IMR-90 (cell line): ENCODE results near the gene STAB1. TPM values are rescaled to one million over a fixed set of nuclear protein-coding genes. Genes with fewer than 3 reads are reported as not detected.

ENCODE experiments used
- ATAC-seq: fragments of 200-7000 bp; cut with Tn5 transposase; 2 replicates; pipeline ENCODE4 v1.9.1; 2020; ENCODE audit warnings: low read depth, mild to moderate bottlenecking, moderate library complexity
- BruUV-seq: library from RNA; stranded (reverse); fragments of 400-500 nt; replicated peaks from 2 replicates; lab custom pipeline; 2021; lab: Mats Ljungman, UMichigan
- CTCF ChIA-PET: fragments of 300-600 bp; formaldehyde crosslinking; extraction: SDS; loops from one replicate; lab custom pipeline; 2021; ENCODE audit warnings: antibody characterized with exemption; lab: Yijun Ruan, JAX
- POLR2A ChIA-PET: fragments of 300-600 bp; sonication (Branson Sonifier 250); formaldehyde crosslinking; loops from one replicate; lab custom pipeline; 2022; ENCODE audit warnings: antibody characterized with exemption; ENCODE audit not compliant: unreplicated experiment; lab: Charles Lee
- DNase-seq: peaks from one replicate; pipeline ENCODE4 v3.0.0; 2013
- H2AFZ ChIP-seq: replicated peaks from 2 replicates; pipeline ENCODE3; 2013; ENCODE audit warnings: low read length, mild to moderate bottlenecking; ENCODE audit not compliant: poor library complexity
- H2AK5ac ChIP-seq: 2 replicates; pipeline ENCODE4 v1.6.1; 2013; ENCODE audit warnings: low read depth, low read length, inconsistent platforms
- H2AK9ac ChIP-seq: replicated peaks from 2 replicates; pipeline ENCODE3; 2013; ENCODE audit warnings: mild to moderate bottlenecking, low read depth, low read length, moderate library complexity; ENCODE audit not compliant: poor library complexity
- H2BK120ac ChIP-seq: 2 replicates; pipeline ENCODE4 v1.6.1; 2013; ENCODE audit warnings: low read depth, low read length, inconsistent platforms
- H2BK15ac ChIP-seq: 3 replicates; pipeline ENCODE4 v1.6.1; 2013; ENCODE audit warnings: low read depth, low read length, inconsistent platforms
- H2BK20ac ChIP-seq: 2 replicates; pipeline ENCODE4 v1.6.1; 2013; ENCODE audit warnings: low read depth, mild to moderate bottlenecking, inconsistent platforms, low read length, moderate library complexity
- H2BK5ac ChIP-seq: 2 replicates; pipeline ENCODE4 v1.6.1; 2013; ENCODE audit warnings: mild to moderate bottlenecking, low read depth, low read length, inconsistent platforms; ENCODE audit not compliant: poor library complexity, severe bottlenecking
- H3K14ac ChIP-seq: replicated peaks from 2 replicates; pipeline ENCODE4 v1.6.1; 2013; ENCODE audit warnings: low read depth, low read length, inconsistent platforms
- H3K18ac ChIP-seq: 2 replicates; pipeline ENCODE4 v1.6.1; 2013; ENCODE audit warnings: low read depth, low read length, control low read depth
- H3K23ac ChIP-seq: 2 replicates; pipeline ENCODE4 v1.6.1; 2013; ENCODE audit warnings: low read depth, low read length, inconsistent platforms
- H3K27ac ChIP-seq: 2 replicates; pipeline ENCODE4 v1.5.1; 2013; ENCODE audit warnings: mild to moderate bottlenecking, control low read depth, low read length; ENCODE audit not compliant: insufficient read depth
- H3K27me3 ChIP-seq: 2 replicates; pipeline ENCODE4 v1.6.1; 2013; ENCODE audit warnings: low read length; ENCODE audit not compliant: control insufficient read depth, insufficient read depth
- H3K36me3 ChIP-seq: 2 replicates; pipeline ENCODE4 v1.6.1; 2013; ENCODE audit warnings: low read length, mixed read lengths; ENCODE audit not compliant: control insufficient read depth, insufficient read depth
- H3K4ac ChIP-seq: 2 replicates; pipeline ENCODE4 v1.6.1; 2013; ENCODE audit warnings: low read depth, low read length, inconsistent platforms
- H3K4me1 ChIP-seq: 2 replicates; pipeline ENCODE4 v1.6.1; 2013; ENCODE audit warnings: low read length, mixed read lengths; ENCODE audit not compliant: control insufficient read depth, insufficient read depth
- H3K4me2 ChIP-seq: 2 replicates; pipeline ENCODE4 v1.6.1; 2013; ENCODE audit warnings: low read depth, mild to moderate bottlenecking, control low read depth, low read length, moderate library complexity
- H3K4me3 ChIP-seq: 2 replicates; pipeline ENCODE4 v1.5.1; 2013; ENCODE audit warnings: low read depth, mild to moderate bottlenecking, control low read depth, low read length, moderate library complexity; ENCODE audit not compliant: insufficient read depth
- H3K56ac ChIP-seq: 2 replicates; pipeline ENCODE4 v1.6.1; 2013; ENCODE audit warnings: low read length, inconsistent platforms; ENCODE audit not compliant: insufficient read depth; ENCODE audit errors: extremely low read depth
- H3K79me1 ChIP-seq, 2 experiments: 2 replicates each; pipeline ENCODE4 v1.6.1; 2013; ENCODE audit warnings: low read length in 2 of 2, inconsistent platforms in 1 of 2, low read depth in 1 of 2
- H3K9ac ChIP-seq: 2 replicates; pipeline ENCODE4 v1.6.1; 2013; ENCODE audit warnings: low read depth, low read length, control low read depth
- H3K9me1 ChIP-seq: 2 replicates; pipeline ENCODE4 v1.6.1; 2013; ENCODE audit warnings: low read length, inconsistent platforms; ENCODE audit not compliant: insufficient read depth
- H3K9me3 ChIP-seq: 2 replicates; pipeline ENCODE4 v1.6.1; 2013; ENCODE audit warnings: low read length; ENCODE audit not compliant: control insufficient read depth, insufficient read depth
- H4K20me1 ChIP-seq: 2 replicates; pipeline ENCODE4 v1.6.1; 2013; ENCODE audit warnings: low read length, inconsistent platforms; ENCODE audit not compliant: insufficient read depth
- H4K5ac ChIP-seq: 2 replicates; pipeline ENCODE4 v1.6.1; 2013; ENCODE audit warnings: mild to moderate bottlenecking, low read depth, low read length, control low read depth
- H4K8ac ChIP-seq, 2 experiments: 2 replicates each; pipeline ENCODE4 v1.6.1; 2013; ENCODE audit warnings: low read depth in 2 of 2, low read length in 2 of 2, control low read depth in 1 of 2, inconsistent platforms in 1 of 2
- H4K91ac ChIP-seq: 2 replicates; pipeline ENCODE4 v1.6.1; 2013; ENCODE audit warnings: low read depth, low read length, inconsistent platforms; ENCODE audit not compliant: insufficient read depth
- BHLHE40 ChIP-seq: fragments of 150-350 bp; IDR thresholded peaks from 2 replicates; pipeline ENCODE4 v1.6.1; 2016; ENCODE audit warnings: mild to moderate bottlenecking, low read depth, low read length
- CEBPB ChIP-seq: IDR thresholded peaks from 2 replicates; pipeline ENCODE4 v1.6.1; 2012; ENCODE audit warnings: low read depth, low read length, improper control_type of control experiment
- CHD1 ChIP-seq: IDR thresholded peaks from 2 replicates; pipeline ENCODE4 v1.6.1; 2012; ENCODE audit warnings: low read depth, low read length, improper control_type of control experiment
- FOS ChIP-seq: fragments of 150-350 bp; IDR thresholded peaks from 2 replicates; pipeline ENCODE4 v1.6.1; 2016; ENCODE audit warnings: low read depth, low read length
- MAFK ChIP-seq: IDR thresholded peaks from 2 replicates; pipeline ENCODE4 v1.6.1; 2012; ENCODE audit warnings: low read depth, low read length, improper control_type of control experiment
- MAZ ChIP-seq: IDR thresholded peaks from 2 replicates; pipeline ENCODE4 v1.6.1; 2012; ENCODE audit warnings: low read depth, mild to moderate bottlenecking, low read length, improper control_type of control experiment, moderate library complexity, borderline replicate concordance
- MXI1 ChIP-seq: IDR thresholded peaks from 2 replicates; pipeline ENCODE4 v1.6.1; 2012; ENCODE audit warnings: low read depth, mild to moderate bottlenecking, low read length, moderate library complexity, borderline replicate concordance
- NFE2L2 ChIP-seq: fragments of 150-350 bp; IDR thresholded peaks from 2 replicates; pipeline ENCODE4 v1.6.1; 2016; ENCODE audit warnings: low read depth, mild to moderate bottlenecking, low read length
- POLR2A ChIP-seq: IDR thresholded peaks from 2 replicates; pipeline ENCODE4 v1.6.1; 2012; ENCODE audit warnings: mild to moderate bottlenecking, low read depth, low read length
- RAD21 ChIP-seq: IDR thresholded peaks from 2 replicates; pipeline ENCODE4 v1.6.1; 2012; ENCODE audit warnings: low read length, improper control_type of control experiment
- RCOR1 ChIP-seq: IDR thresholded peaks from 2 replicates; pipeline ENCODE4 v1.6.1; 2012; ENCODE audit warnings: mild to moderate bottlenecking, low read length, improper control_type of control experiment; ENCODE audit not compliant: insufficient replicate concordance
- RFX5 ChIP-seq: IDR thresholded peaks from 2 replicates; pipeline ENCODE4 v1.8.0; 2012; ENCODE audit warnings: low read depth, mild to moderate bottlenecking, low read length, moderate library complexity
- SMC3 ChIP-seq: fragments of 150-350 bp; IDR thresholded peaks from 2 replicates; pipeline ENCODE4 v1.6.1; 2016; ENCODE audit warnings: low read depth, mild to moderate bottlenecking, antibody characterized with exemption, low read length, moderate library complexity
- WGBS, 2 experiments: methylation state at CpG; one replicate each; pipeline versions ENCODE4 v1.1.5 to v1.1.7; 2013; ENCODE audit warnings: missing lambda C conversion rate in 2 of 2; ENCODE audit not compliant: insufficient read length in 1 of 2; ENCODE audit errors: extremely low coverage in 2 of 2; 5-methylcytosine and 5-hydroxymethylcytosine counted together
- dilution Hi-C: fragments of 300-500 bp; cut with HindIII; formaldehyde crosslinking; loops from one replicate; pipeline ENCODE4 v1.14.3; 2018; ENCODE audit warnings: low sequenced_read_pairs; ENCODE audit not compliant: unreplicated experiment
- in situ Hi-C: fragments of 300-500 bp; cut with MboI; formaldehyde crosslinking; loops from 3 replicates; pipeline ENCODE4 v1.14.3; 2019; ENCODE audit warnings: low sequenced_read_pairs, inconsistent platforms, mixed read lengths
- intact Hi-C: fragments of 100-400 bp; cut with micrococcal nuclease; formaldehyde crosslinking; loops from 2 replicates; pipeline ENCODE4 v1.10.0; 2022
- polyA plus RNA-seq, 3 experiments: library from polyadenylated mRNA; depleted of rRNA; stranded (reverse); fragments of >200 nt; gene quantifications; 2 replicates each; pipeline ENCODE4 v1.2.3, GENCODE V29; 2012; ENCODE audit warnings: low replicate concordance in 1 of 3
- total RNA-seq: library from RNA; depleted of rRNA; stranded (reverse); fragments of >200 nt; gene quantifications from 2 replicates; pipeline ENCODE4 v1.2.3, GENCODE V29; 2012
- TF ChIP-seq, protein P1 (sequence below): conservative IDR thresholded peaks from 2 replicates; pipeline ENCODE4 v1.5.1; 2012; ENCODE audit warnings: mild to moderate bottlenecking, low read depth, low read length, improper control_type of control experiment
- TF ChIP-seq, protein P2 (sequence below): fragments of 150-350 bp; IDR thresholded peaks from 2 replicates; pipeline ENCODE4 v1.6.1; 2017; ENCODE audit warnings: mild to moderate bottlenecking, antibody characterized with exemption, low read length, low read depth
- TF ChIP-seq, protein P3 (sequence below): fragments of 150-350 bp; IDR thresholded peaks from 2 replicates; pipeline ENCODE4 v1.6.1; 2016; ENCODE audit warnings: low read depth, mild to moderate bottlenecking, low read length, moderate library complexity, borderline replicate concordance

The STAB1 gene
- total and polyA plus RNA-seq, 2 of the 4 experiments (the other 2 are of a cell fraction): not detected

DNA sequence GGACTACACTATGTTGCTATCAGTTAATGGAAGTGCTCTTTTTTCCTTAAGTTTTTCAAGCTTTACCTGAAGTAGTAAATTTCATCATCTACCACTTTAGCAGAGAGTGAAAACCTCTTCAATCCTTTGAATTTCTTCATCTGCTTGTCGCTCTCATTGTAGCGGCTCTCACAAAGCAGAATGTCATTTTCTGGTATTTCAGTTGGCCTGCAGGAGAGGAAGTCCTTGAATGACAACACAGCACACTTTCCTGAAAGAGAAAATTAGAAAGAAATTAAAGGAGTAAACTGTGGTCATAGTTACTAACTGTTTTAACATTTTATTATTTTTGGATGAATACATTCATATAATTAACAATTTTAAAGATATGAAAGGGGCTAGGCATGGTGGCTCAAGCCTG lies 68.8 kb downstream of the STAB1 start:
- Histone ChIP-seq H2BK5ac (no peak overlapping the region), H3K9me1 (peaks cover 11% of the 10 kb centered on the region), H3K36me3 (peaks cover 15% of the 10 kb centered on the region), H3K9ac (no peak overlapping the region), H2BK15ac (no peak overlapping the region), H2BK120ac (no peak overlapping the region), H2AFZ (no peak overlapping the region), H3K27ac (no peak overlapping the region), H4K8ac (no peak overlapping the region), H3K4ac (no peak overlapping the region), H3K4me3 (no peak overlapping the region), H3K23ac (no peak overlapping the region), H2AK5ac (no peak overlapping the region), H3K14ac (no peak overlapping the region), H4K20me1 (no peaks in the 10 kb centered on the region), H2BK20ac (no peak overlapping the region), H3K56ac (no peak overlapping the region), H3K79me1 (peaks cover 17 to 21% of the 10 kb centered on the region in 2 experiments; a peak in 3 of 4 replicates), H3K27me3 (no peaks in the 10 kb centered on the region), H3K18ac (no peak overlapping the region), H3K9me3 (no peaks in the 10 kb centered on the region), H4K91ac (no peak overlapping the region), H3K4me2 (no peak overlapping the region), H3K4me1 (peaks cover 4% of the 10 kb centered on the region), H2AK9ac (no peak overlapping the region), H4K5ac (no peak overlapping the region)
- dilution Hi-C loops (no loop called here), intact Hi-C loops (no loop called here), in situ Hi-C loops (no loop called here)
- POLR2A ChIA-PET: no interaction called here
- ATAC-seq (no peak), DNase-seq (no peak)
- no CpG with 5 or more reads among the region's 2 CpGs for WGBS, 2 experiments
- no peak for TF ChIP-seq NFE2L2
- TF ChIP-seq MAFK: no peak
- TF ChIP-seq, protein P1, sequence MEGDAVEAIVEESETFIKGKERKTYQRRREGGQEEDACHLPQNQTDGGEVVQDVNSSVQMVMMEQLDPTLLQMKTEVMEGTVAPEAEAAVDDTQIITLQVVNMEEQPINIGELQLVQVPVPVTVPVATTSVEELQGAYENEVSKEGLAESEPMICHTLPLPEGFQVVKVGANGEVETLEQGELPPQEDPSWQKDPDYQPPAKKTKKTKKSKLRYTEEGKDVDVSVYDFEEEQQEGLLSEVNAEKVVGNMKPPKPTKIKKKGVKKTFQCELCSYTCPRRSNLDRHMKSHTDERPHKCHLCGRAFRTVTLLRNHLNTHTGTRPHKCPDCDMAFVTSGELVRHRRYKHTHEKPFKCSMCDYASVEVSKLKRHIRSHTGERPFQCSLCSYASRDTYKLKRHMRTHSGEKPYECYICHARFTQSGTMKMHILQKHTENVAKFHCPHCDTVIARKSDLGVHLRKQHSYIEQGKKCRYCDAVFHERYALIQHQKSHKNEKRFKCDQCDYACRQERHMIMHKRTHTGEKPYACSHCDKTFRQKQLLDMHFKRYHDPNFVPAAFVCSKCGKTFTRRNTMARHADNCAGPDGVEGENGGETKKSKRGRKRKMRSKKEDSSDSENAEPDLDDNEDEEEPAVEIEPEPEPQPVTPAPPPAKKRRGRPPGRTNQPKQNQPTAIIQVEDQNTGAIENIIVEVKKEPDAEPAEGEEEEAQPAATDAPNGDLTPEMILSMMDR: no peak
- TF ChIP-seq SMC3: no peak
- TF ChIP-seq FOS: no peak
- no peak for TF ChIP-seq BHLHE40
- no peak for TF ChIP-seq MAZ
- TF ChIP-seq RCOR1: no peak
- no peak for TF ChIP-seq RFX5
- no peak for TF ChIP-seq MXI1
- TF ChIP-seq, protein P2, sequence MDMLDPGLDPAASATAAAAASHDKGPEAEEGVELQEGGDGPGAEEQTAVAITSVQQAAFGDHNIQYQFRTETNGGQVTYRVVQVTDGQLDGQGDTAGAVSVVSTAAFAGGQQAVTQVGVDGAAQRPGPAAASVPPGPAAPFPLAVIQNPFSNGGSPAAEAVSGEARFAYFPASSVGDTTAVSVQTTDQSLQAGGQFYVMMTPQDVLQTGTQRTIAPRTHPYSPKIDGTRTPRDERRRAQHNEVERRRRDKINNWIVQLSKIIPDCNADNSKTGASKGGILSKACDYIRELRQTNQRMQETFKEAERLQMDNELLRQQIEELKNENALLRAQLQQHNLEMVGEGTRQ: no peak
- TF ChIP-seq RAD21: no peak
- TF ChIP-seq CEBPB: no peak
- TF ChIP-seq, protein P3, sequence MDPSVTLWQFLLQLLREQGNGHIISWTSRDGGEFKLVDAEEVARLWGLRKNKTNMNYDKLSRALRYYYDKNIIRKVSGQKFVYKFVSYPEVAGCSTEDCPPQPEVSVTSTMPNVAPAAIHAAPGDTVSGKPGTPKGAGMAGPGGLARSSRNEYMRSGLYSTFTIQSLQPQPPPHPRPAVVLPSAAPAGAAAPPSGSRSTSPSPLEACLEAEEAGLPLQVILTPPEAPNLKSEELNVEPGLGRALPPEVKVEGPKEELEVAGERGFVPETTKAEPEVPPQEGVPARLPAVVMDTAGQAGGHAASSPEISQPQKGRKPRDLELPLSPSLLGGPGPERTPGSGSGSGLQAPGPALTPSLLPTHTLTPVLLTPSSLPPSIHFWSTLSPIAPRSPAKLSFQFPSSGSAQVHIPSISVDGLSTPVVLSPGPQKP: no peak
- no peak for TF ChIP-seq CHD1
- TF ChIP-seq POLR2A: no peak
- CTCF ChIA-PET: no interaction called here
- BruUV-seq: no TSS peak
